Cardiac fibroblast (primary cell): Measurements from ENCODE around the gene JSRP1.

Experiments used
- DNase-seq, 2 donors: peaks; one replicate each; pipeline versions ENCODE4 v3.0.0 to v3.0.0-alpha.2; 2010; ENCODE audit warnings: low read depth in 2 of 2
- H3K4me3 ChIP-seq, 2 donors: replicated peaks in 1 of 2; 1 replicate in 1 of 2; 2 replicates in 1 of 2; pipeline ENCODE4 v1.5.1; 2011; ENCODE audit warnings: low read depth in 2 of 2, low read length in 2 of 2, mild to moderate bottlenecking in 2 of 2, moderate library complexity in 1 of 2
- TF ChIP-seq, protein P1 (sequence below): IDR thresholded peaks from one replicate; pipeline ENCODE4 v1.5.1; 2011; ENCODE audit warnings: low read depth, mild to moderate bottlenecking, low read length, inconsistent platforms

Gene JSRP1

DNA sequence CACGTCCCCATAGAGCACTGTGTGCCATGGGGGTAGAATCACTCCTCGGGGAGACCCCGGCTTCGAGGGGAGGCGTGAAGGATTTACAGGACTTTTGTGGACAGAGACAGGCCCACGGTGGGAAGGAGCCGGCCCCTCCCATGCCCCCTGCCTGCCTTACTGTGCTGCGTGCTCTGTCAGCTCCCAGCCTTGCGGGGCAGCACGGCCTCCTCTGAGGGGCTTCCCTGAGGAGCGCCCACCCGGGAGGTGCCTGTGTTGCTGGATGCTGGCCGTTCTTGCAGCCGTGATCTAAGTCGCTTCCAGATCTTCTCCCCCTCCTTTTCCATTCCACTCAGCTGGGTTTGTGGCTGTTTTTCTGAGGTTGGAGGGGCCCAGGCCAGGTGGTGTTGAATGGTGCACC is 49.2 kb downstream of the JSRP1 start:
- DNase-seq = no peak
- no peak overlapping the region for H3K4me3 ChIP-seq
- TF ChIP-seq, protein P1, sequence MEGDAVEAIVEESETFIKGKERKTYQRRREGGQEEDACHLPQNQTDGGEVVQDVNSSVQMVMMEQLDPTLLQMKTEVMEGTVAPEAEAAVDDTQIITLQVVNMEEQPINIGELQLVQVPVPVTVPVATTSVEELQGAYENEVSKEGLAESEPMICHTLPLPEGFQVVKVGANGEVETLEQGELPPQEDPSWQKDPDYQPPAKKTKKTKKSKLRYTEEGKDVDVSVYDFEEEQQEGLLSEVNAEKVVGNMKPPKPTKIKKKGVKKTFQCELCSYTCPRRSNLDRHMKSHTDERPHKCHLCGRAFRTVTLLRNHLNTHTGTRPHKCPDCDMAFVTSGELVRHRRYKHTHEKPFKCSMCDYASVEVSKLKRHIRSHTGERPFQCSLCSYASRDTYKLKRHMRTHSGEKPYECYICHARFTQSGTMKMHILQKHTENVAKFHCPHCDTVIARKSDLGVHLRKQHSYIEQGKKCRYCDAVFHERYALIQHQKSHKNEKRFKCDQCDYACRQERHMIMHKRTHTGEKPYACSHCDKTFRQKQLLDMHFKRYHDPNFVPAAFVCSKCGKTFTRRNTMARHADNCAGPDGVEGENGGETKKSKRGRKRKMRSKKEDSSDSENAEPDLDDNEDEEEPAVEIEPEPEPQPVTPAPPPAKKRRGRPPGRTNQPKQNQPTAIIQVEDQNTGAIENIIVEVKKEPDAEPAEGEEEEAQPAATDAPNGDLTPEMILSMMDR = no peak

DNA sequence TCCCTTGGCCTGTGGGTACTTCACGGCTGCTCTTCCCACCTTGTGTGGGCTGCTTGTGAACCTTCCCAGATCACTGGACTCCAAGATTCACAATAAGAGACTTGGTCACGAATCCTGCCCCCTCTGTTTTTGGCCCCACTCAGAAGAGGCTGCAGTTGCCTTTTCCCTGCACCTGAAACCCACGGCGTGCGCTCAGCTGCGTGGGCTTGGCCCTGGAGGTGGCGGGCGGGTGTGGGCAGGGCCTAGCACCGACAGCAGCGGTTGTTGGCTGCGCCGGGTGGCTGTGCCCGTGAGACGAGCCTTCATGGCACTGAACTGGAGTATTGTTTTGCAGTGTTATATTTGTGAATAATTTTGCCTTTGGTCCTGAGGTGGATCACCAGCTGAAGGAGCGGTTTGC is 53.9 kb downstream of the JSRP1 start:
- H3K4me3 ChIP-seq = no peak overlapping the region
- TF ChIP-seq, protein P1 = no peak
- DNase-seq = no peak
